ENCODE measurements around the gene NKAIN1. TPM values are rescaled to one million over a fixed set of nuclear protein-coding genes. Genes with fewer than 3 reads are reported as not detected.
A peak's percentile ranks its signal among the peaks of the same experiment; 100 is the strongest.
"Not testable (repeated sequence)": the region's sequence is repeated elsewhere in the genome, so short reads cannot be mapped to it uniquely, and the experiment has no call there.

The NKAIN1 gene
- polyA plus RNA-seq, 3 donors = not detected

- no peak overlapping the region for H2AFZ ChIP-seq (ENCODE audit: insufficient read depth, low read depth, low read length, poor library complexity, severe bottlenecking)
- no peak overlapping the region for H3K9ac ChIP-seq (ENCODE audit: insufficient read depth, low read length, poor library complexity, severe bottlenecking)
- intact Hi-C loops (cut with micrococcal nuclease) = no loop called here
- Mint-ChIP-seq H3K27me3 (ENCODE audit: low read depth in 3 of 3) (no peaks in the 10 kb centered on the region), H3K27ac (peak overlapping the region in 1 of 7 donors; percentile 35), H3K4me1 (peaks cover 7% of the 10 kb centered on the region), H3K36me3 (peaks cover 79 to 95% of the 10 kb centered on the region in 2 donors), H3K9me3 (no peaks in the 10 kb centered on the region), H3K4me3 (no peak overlapping the region)
- no peaks in the 10 kb centered on the region for H3K79me2 ChIP-seq (ENCODE audit: insufficient read depth, low read length)
- WGBS (ENCODE audit: insufficient coverage) = no CpG with 5 or more reads among the region's 1 CpG
- H3K4me2 ChIP-seq (replicated peaks; ENCODE audit: extremely low read depth, low read length, poor library complexity, severe bottlenecking) = no peak overlapping the region
- DNase-seq = no peak
- H3K36me3 ChIP-seq (replicated peaks in 1 of 2; ENCODE audit: control insufficient read depth in 1 of 2, insufficient read depth in 2 of 2, low read length in 2 of 2) = peaks cover 73 to 100% of the 10 kb centered on the region in 2 donors
- no peaks in the 10 kb centered on the region for H3K27me3 ChIP-seq (ENCODE audit: control insufficient read depth in 2 of 2, insufficient read depth in 2 of 2, low read length in 2 of 2)
- H3K4me1 ChIP-seq (ENCODE audit: control insufficient read depth in 1 of 2, insufficient read depth in 2 of 2, low read length in 2 of 2) = no peaks in the 10 kb centered on the region
- H4K20me1 ChIP-seq (ENCODE audit: insufficient read depth, low read length) = no peaks in the 10 kb centered on the region
- H3K4me3 ChIP-seq (replicated peaks in 1 of 3; ENCODE audit: low read depth in 2 of 3, low read length in 3 of 3) = no peak overlapping the region
- no peak for TF ChIP-seq CTCF (IDR thresholded peaks at IDR 0.05)
- no peak overlapping the region for H3K27ac ChIP-seq (ENCODE audit: low read depth in 1 of 2, low read length in 2 of 2)
- H3K9me3 ChIP-seq (replicated peaks in 1 of 2; ENCODE audit: control insufficient read depth in 1 of 2, insufficient read depth in 1 of 2, low read length in 2 of 2) = no peaks in the 10 kb centered on the region
These were observed 25.2 kb upstream of the NKAIN1 start for GRCh38 chr1:31264790-31265386.

GRCh38 chr1:31263408-31263807 lies 23.7 kb upstream of the NKAIN1 start:
- no peak overlapping the region for H2AFZ ChIP-seq (ENCODE audit: insufficient read depth, low read depth, low read length, poor library complexity, severe bottlenecking)
- intact Hi-C loops (cut with micrococcal nuclease) = no loop called here
- Mint-ChIP-seq H3K27me3 (ENCODE audit: low read depth in 3 of 3) (no peaks in the 10 kb centered on the region), H3K9me3 (no peaks in the 10 kb centered on the region), H3K27ac (no peak overlapping the region), H3K4me1 (peaks cover 7% of the 10 kb centered on the region), H3K4me3 (no peak overlapping the region), H3K36me3 (peaks cover 79 to 95% of the 10 kb centered on the region in 2 donors)
- H3K36me3 ChIP-seq (replicated peaks in 1 of 2; ENCODE audit: control insufficient read depth in 1 of 2, insufficient read depth in 2 of 2, low read length in 2 of 2) = peaks cover 71 to 100% of the 10 kb centered on the region in 2 donors
- no peaks in the 10 kb centered on the region for H4K20me1 ChIP-seq (ENCODE audit: insufficient read depth, low read length)
- no peaks in the 10 kb centered on the region for H3K79me2 ChIP-seq (ENCODE audit: insufficient read depth, low read length)
- H3K9ac ChIP-seq (ENCODE audit: insufficient read depth, low read length, poor library complexity, severe bottlenecking) = no peak overlapping the region
- no CpG with 5 or more reads among the region's 3 CpGs for WGBS (ENCODE audit: insufficient coverage)
- no peak for DNase-seq
- H3K9me3 ChIP-seq (replicated peaks in 1 of 2; ENCODE audit: control insufficient read depth in 1 of 2, insufficient read depth in 1 of 2, low read length in 2 of 2) = no peaks in the 10 kb centered on the region
- TF ChIP-seq CTCF (IDR thresholded peaks at IDR 0.05) = no peak
- H3K27me3 ChIP-seq (ENCODE audit: control insufficient read depth in 2 of 2, insufficient read depth in 2 of 2, low read length in 2 of 2) = no peaks in the 10 kb centered on the region
- no peaks in the 10 kb centered on the region for H3K4me1 ChIP-seq (ENCODE audit: control insufficient read depth in 1 of 2, insufficient read depth in 2 of 2, low read length in 2 of 2)
- no peak overlapping the region for H3K27ac ChIP-seq (ENCODE audit: low read depth in 1 of 2, low read length in 2 of 2)
- H3K4me2 ChIP-seq (replicated peaks; ENCODE audit: extremely low read depth, low read length, poor library complexity, severe bottlenecking) = no peak overlapping the region
- H3K4me3 ChIP-seq (replicated peaks in 1 of 3; ENCODE audit: low read depth in 2 of 3, low read length in 3 of 3) = no peak overlapping the region

- H3K27ac ChIP-seq (ENCODE audit: low read depth in 1 of 2, low read length in 2 of 2); intact Hi-C loops (cut with micrococcal nuclease); H3K4me3 Mint-ChIP-seq; H3K9ac ChIP-seq (ENCODE audit: insufficient read depth, low read length, poor library complexity, severe bottlenecking); H2AFZ ChIP-seq (ENCODE audit: insufficient read depth, low read depth, low read length, poor library complexity, severe bottlenecking); H3K79me2 ChIP-seq (ENCODE audit: insufficient read depth, low read length); H4K20me1 ChIP-seq (ENCODE audit: insufficient read depth, low read length); H3K4me1 ChIP-seq (ENCODE audit: control insufficient read depth in 1 of 2, insufficient read depth in 2 of 2, low read length in 2 of 2); H3K27me3 Mint-ChIP-seq (ENCODE audit: low read depth in 3 of 3); H3K4me3 ChIP-seq (replicated peaks in 1 of 3; ENCODE audit: low read depth in 2 of 3, low read length in 3 of 3); H3K27ac Mint-ChIP-seq; H3K9me3 Mint-ChIP-seq; H3K4me2 ChIP-seq (replicated peaks; ENCODE audit: extremely low read depth, low read length, poor library complexity, severe bottlenecking); DNase-seq; H3K27me3 ChIP-seq (ENCODE audit: control insufficient read depth in 2 of 2, insufficient read depth in 2 of 2, low read length in 2 of 2); H3K4me1 Mint-ChIP-seq; H3K9me3 ChIP-seq (replicated peaks in 1 of 2; ENCODE audit: control insufficient read depth in 1 of 2, insufficient read depth in 1 of 2, low read length in 2 of 2): not testable (repeated sequence)
- no CpG with 5 or more reads among the region's 5 CpGs for WGBS (ENCODE audit: insufficient coverage)
- peaks cover 72 to 100% of the 10 kb centered on the region in 2 donors for H3K36me3 ChIP-seq (replicated peaks in 1 of 2; ENCODE audit: control insufficient read depth in 1 of 2, insufficient read depth in 2 of 2, low read length in 2 of 2)
- peaks cover 82 to 96% of the 10 kb centered on the region in 2 donors for H3K36me3 Mint-ChIP-seq
These were observed 22.7 kb upstream of the NKAIN1 start for GRCh38 chr1:31262393-31262792.

All from CD14-positive monocyte (primary cell).